ENCODE measurements around the gene INSIG1. TPM values are rescaled to one million over a fixed set of nuclear protein-coding genes. Genes with fewer than 3 reads are reported as not detected.

INSIG1 gene
- total RNA-seq, 1 donor from 2014 or later, result 109 TPM

GRCh38 chr7:155352076-155352752 is 54.5 kb downstream of the INSIG1 start:
- no peak for DNase-seq

GRCh38 chr7:155352753-155353115 is 55.1 kb downstream of the INSIG1 start:
- DNase-seq, result no peak

GRCh38 chr7:155353256-155353897 is 55.7 kb downstream of the INSIG1 start:
- DNase-seq, result no peak

GRCh38 chr7:155354371-155355048 is 56.8 kb downstream of the INSIG1 start:
- DNase-seq, result no peak

- no peak for DNase-seq
Observed at GRCh38 chr7:155355176-155355575, 57.5 kb downstream of the INSIG1 start.

- no peak for DNase-seq
Observed at GRCh38 chr7:155355745-155356144, 58.1 kb downstream of the INSIG1 start.

- no peak for DNase-seq
Observed at GRCh38 chr7:155356323-155357105, 58.8 kb downstream of the INSIG1 start.

GRCh38 chr7:155357573-155358041 is 59.9 kb downstream of the INSIG1 start:
- no peak for DNase-seq

GRCh38 chr7:155358066-155358947 is 60.6 kb downstream of the INSIG1 start:
- no peak for DNase-seq

GRCh38 chr7:155358948-155359712 is 61.5 kb downstream of the INSIG1 start:
- no peak for DNase-seq

Other genes starting within 250 kb of the INSIG1 start
- gene HTR5A, start 227.6 kb upstream of the INSIG1 start, total RNA-seq, result 0.62 TPM
- gene EN2, start 160.3 kb downstream of the INSIG1 start, total RNA-seq, result not detected
- gene CNPY1, start 248.7 kb downstream of the INSIG1 start, total RNA-seq, result 0.16 TPM

All from occipital lobe (tissue), 2 donors.